Measurements from ENCODE around the gene CNTNAP4. TPM values are rescaled to one million over a fixed set of nuclear protein-coding genes. Genes with fewer than 3 reads are reported as not detected.

CNTNAP4 gene
- total and polyA plus RNA-seq, 10 of the 15 experiments (the other 5 are each of a cell fraction or from before 2014, with no cell fraction given) = 0.45 to 1.9 (median 0.90) TPM

GRCh38 chr16:76577003-76577402 lies 299.8 kb downstream of the CNTNAP4 start (continued):
- TF ChIP-seq PRDM15 (CRISPR knock-in tag; IDR thresholded peaks at IDR 0.05) (no peak), NR2F1 (conservative IDR thresholded peaks at IDR 0.05) (peak; percentile 54; the same call in 1 of the 2 replicates), BHLHE40 (IDR thresholded peaks at IDR 0.05; ENCODE audit: borderline replicate concordance in 1 of 2, low read depth in 2 of 2, low read length in 1 of 2) (peak; percentile 73 to 78), PAX5 (IDR thresholded peaks at IDR 0.05; ENCODE audit: borderline replicate concordance, low read depth, low read length) (peak; percentile 35; the same call in 1 of the 2 replicates), EZH2 (IDR thresholded peaks at IDR 0.05; ENCODE audit: borderline replicate concordance, control insufficient read depth, low read depth, low read length) (no peak), SP1 (IDR thresholded peaks at IDR 0.05; ENCODE audit: low read depth, low read length) (peak; percentile 28), BCL3 (IDR thresholded peaks at IDR 0.05; ENCODE audit: borderline replicate concordance, insufficient read depth, low read depth, low read length, poor library complexity, severe bottlenecking) (no peak), MTA2 (IDR thresholded peaks at IDR 0.05; ENCODE audit: low read depth) (peak; percentile 42; the same call in 1 of the 2 replicates), EP300 (IDR thresholded peaks at IDR 0.05; ENCODE audit: borderline replicate concordance in 1 of 2, control insufficient read depth in 1 of 2, low read depth in 2 of 2, low read length in 2 of 2) (peak in 1 of 2 experiments; percentile 61; a peak in 2 of 4 replicates), FOXK2 (IDR thresholded peaks at IDR 0.05) (peak; percentile 37; the same call in 1 of the 2 replicates), TBL1XR1 (IDR thresholded peaks at IDR 0.05; ENCODE audit: low read depth, low read length) (peak; percentile 45; the same call in 1 of the 2 replicates), NBN (IDR thresholded peaks at IDR 0.05) (0 out of 2 replicates have a peak, but pooled peaks have one; percentile 30), ETV6 (conservative IDR thresholded peaks at IDR 0.05 in 1 of 2, IDR thresholded peaks at IDR 0.05 in 1 of 2; ENCODE audit: borderline replicate concordance in 1 of 2, low read depth in 1 of 2) (peak in 1 of 2 experiments; percentile 62; a peak in 1 of 4 replicates), IRF4 (IDR thresholded peaks at IDR 0.05; ENCODE audit: low read depth, low read length) (0 out of 2 replicates have a peak, but pooled peaks have one; percentile 23), RELB (IDR thresholded peaks at IDR 0.05; ENCODE audit: low read depth) (0 out of 2 replicates have a peak, but pooled peaks have one; percentile 22), ESRRA (IDR thresholded peaks at IDR 0.05; ENCODE audit: low read length) (no peak), ATF7 (IDR thresholded peaks at IDR 0.05; ENCODE audit: low read depth) (peak; percentile 52; the same call in 1 of the 2 replicates), ZBTB4 (CRISPR knock-in tag; IDR thresholded peaks at IDR 0.05) (no peak)

Data from GM12878 (cell line).